Activated gamma-delta T cell treated with anti-CD3 and anti-CD28 coated beads, Interleukin-2, amount 50 U/mL, for 16 hours (primary cell): ENCODE results near the gene ZNF32.
"Not testable (repeated sequence)": the region's sequence is repeated elsewhere in the genome, so short reads cannot be mapped to it uniquely, and the experiment has no call there.

Experiments used
- DNase-seq: peaks from one replicate; pipeline ENCODE4 v3.0.0-alpha.2; 2020; ENCODE audit warnings: low read depth

ZNF32 gene

GRCh38 chr10:43680035-43680434, 31.4 kb upstream of the ZNF32 start:
- no peak for DNase-seq

GRCh38 chr10:43679509-43679908, 30.8 kb upstream of the ZNF32 start:
- DNase-seq, result no peak

DNA sequence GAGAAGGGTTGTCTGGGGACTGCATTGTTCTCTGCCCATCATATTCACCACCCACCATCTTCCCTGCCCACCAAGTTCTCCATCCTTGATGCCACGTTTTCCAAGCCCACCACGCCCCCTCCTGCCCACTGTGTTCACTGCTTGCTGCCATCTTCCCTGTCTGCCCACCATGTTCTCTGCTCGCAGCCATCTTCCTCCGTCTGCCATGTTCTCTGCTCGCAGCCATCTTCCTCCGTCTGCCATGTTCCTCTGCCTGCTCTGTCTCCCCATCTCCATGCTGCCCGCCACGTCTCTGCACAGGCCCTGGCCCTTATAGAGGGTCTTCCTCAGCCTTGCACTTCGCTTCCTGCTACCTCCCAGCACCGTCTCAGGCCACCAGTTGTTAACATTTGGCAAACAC, 30.0 kb upstream of the ZNF32 start:
- DNase-seq, result no peak

- DNase-seq, result no peak
These were observed 28.2 kb upstream of the ZNF32 start for GRCh38 chr10:43676901-43677300.

DNA sequence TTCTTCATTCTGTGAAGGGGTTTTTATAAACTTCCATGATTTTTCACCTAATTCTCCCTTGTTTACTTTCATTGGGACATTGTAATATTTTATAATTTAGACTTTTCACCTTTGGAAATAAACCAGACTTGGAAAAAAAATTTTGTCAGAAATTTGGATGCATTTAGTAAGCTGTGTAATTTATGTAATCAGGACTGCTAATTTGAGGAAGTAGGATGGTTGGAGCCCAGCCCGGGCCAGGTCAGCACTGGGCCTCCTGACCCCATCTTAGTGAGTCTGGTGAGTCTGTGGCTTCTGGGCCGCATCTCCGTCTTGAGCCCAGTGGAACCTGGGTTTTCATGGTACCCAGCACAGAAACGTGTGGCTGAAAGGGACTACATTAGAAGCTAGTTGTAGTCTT, 27.6 kb upstream of the ZNF32 start:
- no peak for DNase-seq

- no peak for DNase-seq
These were observed 26.0 kb upstream of the ZNF32 start for GRCh38 chr10:43674553-43675210.

DNA sequence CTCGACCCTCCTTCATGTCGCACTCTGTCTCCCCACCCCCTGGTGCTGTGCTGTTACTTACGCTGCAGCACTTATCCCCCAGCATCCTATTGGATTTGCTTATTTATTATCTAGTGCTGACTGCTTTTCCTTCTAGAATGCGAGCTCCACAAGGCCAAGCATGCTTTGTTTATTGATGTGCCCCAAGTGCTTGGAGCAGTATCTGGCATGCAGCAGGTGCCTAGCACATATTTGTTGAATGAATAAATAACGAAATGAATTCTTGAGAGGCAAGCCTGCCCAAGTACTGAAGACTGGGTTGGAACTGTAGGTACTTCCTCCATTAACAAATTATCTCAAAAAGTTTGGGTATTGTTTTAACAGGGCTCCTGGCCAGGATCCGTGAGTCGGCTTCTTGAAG, 24.8 kb upstream of the ZNF32 start:
- no peak for DNase-seq

DNA sequence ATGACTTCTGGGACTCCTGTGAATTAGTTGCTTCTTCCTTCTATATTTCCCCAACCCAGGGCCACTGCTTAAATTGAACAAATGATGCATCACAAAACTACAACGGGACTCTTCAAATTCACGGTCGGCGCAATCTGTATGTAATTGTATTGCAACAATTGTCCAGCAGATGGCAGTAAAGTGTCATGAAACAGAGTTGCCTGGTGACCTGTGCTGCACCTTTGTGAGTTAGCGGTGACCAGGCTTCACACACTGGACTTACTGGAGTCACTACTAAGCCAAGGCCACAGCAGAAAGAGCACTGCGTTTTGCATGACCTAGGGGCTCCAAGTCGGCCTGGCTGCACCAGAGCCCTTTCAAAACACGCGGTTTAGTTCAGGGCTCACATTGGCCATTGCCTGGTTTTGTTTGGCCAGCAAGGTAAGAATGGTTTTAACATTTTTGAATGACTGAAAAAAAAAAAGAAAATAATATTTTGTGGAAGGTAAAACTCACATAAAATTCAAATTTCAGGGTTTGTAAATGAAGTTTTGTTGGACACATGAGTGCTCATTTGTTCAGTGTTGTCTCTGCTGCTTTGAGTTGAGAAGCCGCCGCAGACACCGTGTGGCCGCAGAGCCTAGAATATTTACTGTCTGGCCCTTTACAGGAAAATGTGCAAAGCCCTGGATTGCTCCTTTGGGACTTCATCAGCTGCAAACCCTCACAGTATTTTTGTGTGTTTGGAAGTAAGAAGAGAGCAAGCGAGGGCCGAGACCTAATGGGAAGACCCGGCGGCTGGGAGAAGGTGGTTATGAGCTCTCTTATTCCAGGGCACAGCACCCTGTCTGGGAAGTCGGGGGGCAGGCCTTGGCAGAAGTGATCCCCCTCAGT, 23.2 kb upstream of the ZNF32 start:
- peak; percentile 28 for DNase-seq

DNA sequence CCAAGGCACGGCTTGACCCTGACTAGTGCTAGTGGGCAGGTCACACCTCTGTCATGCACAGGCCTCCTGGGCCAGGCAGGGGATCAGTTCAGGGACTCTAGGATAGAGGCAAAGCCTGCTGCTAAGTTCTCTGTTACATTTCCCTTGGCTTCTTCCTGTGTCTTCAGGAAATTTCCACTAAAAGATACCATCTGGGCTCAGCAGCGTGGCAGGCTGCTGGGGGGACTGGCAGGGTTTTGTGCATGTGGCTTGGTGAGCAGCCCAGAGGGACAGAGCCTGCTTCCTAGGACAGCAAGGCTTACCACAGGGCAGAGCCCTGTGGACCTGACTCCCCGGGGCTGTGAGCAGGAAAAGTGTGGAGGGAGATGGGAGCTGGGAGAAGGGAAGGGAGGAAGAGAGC, 20.7 kb upstream of the ZNF32 start:
- no peak for DNase-seq

DNA sequence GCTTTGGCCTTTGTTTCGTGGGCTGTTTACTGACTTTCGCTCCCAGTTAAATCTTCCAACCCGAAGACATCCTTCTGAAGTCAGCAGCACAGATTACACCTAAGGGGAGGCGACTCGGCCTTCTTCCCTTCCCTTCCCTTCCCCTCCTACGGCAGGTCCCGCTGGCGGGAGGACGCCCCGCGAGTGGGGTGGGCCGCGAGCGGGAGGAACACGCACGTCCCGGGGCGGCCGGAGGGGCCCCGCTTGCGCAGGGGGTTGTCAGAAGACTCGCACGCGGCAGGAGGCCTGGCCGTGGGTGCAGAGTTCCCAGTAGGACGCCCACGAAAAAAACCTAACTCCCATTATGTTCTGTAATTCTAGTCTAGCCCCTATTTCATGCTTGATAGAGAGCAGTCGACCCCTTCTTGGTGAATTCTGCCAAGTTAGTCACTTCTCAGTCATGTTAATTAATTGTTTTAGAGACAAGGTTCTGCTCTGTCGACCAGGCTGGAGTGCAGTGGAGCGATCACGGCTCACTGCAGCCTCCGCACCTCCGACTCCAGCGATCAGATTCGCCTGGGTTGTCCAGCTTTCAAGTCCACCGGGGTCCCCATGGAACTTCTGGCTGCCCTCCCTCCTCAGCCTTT, 19.2 kb upstream of the ZNF32 start:
- DNase-seq, result no peak

DNA sequence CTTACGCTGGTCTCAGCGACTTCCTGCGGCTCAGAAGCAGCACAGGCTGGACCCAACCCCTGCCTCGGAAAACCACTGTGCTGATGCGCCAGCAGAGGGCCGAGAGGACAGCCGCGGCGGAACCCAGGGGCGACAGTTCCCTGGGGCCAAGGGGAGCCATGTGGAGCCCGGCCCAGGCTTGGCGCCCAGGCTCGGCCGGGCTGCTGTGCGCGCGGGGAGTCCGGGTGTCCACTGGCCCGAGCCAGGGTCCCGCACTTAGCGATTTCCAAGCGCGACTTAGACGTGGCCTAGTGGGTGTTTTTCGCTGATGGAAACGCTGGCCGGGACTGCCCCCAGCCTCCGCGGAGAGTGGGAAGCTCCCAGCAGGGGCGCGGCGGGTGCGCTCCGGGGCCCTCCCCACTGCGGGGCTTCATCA, 18.6 kb upstream of the ZNF32 start:
- DNase-seq, result no peak

DNA sequence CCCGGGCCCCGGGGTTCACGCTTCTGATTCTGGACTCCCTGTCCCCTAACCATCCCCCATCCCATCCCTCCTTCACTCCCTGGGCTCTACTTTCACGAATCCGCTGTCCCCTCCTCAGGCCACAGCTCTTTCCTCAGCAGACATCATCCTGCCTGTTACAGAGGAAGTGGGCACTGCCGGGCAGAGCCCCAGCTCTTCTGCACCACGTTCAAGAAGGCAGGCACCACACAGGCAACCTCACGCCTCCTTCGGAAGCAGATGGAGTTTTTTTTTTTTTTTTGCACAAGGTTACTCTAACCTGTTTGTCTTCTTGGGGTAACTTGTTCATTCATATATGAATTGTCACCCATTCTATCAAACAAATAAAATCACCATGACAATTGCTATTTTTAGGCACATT, 17.9 kb upstream of the ZNF32 start:
- no peak for DNase-seq

DNA sequence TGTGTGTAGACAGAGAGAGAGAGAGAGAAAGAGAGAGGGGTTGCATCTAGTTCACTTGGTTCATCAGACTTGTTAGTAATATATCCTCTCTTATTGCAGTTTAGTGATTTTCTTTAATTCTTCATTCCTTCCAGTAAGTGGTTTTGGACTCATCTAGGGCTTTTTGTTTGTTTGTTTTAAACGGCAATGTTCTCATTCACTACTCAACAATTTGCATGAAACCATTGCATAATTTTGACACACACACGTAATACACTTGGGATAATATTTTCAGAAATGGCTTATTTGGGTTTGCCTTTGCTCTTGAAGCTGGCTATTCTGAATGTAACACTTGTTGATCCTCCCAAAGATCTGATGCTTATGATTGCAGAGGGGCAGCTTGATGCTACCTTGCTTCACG, 16.4 kb upstream of the ZNF32 start:
- DNase-seq, result no peak

DNA sequence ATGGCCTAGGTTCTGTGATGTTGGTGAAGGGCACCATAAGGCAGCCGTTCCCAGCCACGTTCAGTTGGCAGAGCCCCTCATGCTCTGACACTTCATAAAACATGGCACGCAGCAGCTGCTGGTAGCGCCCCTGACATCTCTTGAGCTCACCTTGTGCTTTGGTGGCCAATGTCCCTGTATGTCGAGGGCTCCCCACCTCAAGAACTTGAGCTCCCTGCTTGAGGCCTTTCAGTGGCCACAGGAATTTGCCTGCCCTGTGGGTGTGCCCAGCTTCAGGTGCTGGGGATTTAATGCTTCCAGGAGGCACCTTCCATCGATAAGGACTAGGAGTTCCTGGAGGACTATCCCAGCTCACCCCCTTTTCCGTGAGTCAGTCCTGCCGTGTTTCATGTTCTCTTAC, 9.5 kb upstream of the ZNF32 start:
- DNase-seq, result no peak

DNA sequence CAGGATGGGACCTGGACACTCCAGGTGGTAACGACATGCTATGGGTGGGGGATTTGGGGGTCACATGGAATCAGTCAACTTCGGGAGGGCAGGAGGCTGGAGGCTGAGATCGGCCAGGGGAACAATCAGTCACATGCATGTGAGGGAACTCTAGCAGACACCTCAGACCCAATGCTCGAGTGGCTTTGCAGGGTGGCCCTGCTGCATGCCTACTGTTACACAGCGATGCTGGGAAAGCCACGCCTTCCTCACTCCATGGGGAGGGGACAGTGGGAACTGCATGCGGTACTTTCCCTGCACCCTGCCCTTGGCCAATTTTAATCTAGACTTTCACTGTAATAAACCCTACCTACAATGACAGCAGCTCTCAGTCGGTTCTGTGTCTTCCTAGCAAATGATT, 6.6 kb upstream of the ZNF32 start:
- no peak for DNase-seq

- no peak for DNase-seq
These were observed 5.1 kb upstream of the ZNF32 start for GRCh38 chr10:43653746-43654145.

DNA sequence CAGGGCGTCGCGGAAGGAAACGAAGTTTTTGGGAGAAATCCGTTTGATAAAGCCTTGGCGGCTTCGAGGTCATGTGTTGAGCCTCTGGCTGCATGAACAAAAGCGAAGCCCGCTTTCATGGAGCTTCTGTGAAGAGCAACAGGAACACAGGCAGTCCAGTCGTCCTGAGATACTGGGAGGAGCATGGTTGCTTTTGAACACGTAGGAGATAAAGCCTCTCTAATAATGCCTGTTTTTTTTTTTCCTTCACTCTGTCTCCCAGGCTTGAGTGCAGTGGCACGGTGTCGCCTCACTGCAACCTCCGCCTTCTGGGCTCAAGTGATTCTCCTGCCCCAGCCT, 473 bp upstream of the ZNF32 start:
- DNase-seq, result no peak

GRCh38 chr10:43648095-43648397, 635 bp downstream of the ZNF32 start:
- DNase-seq, result no peak

DNA sequence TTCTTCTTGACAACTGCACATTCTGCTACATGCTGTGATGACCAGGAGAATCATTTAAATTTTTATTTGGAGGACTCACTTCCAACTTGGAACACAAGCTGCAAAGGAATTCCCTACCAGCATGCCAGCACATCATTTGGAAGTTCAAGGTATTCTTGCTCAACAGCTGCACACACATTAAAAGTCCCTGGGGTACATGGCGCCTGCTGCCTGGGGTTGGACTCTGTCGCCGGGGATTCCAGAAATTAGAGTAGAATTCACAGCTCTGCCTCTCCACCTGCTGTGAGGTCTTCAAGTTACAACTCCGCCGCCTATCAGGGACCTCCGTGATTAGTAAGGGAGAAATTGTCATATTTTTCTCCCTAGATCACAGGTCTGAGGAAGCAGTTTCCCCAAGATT, 1.1 kb downstream of the ZNF32 start:
- DNase-seq, result no peak

DNA sequence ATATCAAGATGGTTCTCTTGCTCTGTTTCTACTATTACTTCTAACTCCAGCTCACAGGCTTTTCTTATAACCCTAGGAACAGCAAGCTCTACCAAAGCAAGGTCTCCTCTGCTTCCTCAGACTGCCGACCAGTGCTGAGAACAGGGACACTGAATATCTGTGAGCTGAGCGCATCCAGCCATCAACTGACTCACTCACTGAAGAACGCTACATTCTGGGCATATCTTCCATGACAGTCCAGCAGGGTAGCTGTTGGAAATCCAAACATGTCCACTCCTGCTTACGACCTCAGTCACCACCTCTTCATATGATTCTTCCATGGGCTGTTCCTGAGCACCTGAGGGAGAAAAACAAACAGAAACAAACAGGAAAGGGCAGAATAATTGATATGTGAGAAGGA, 2.8 kb downstream of the ZNF32 start:
- no peak for DNase-seq

- no peak for DNase-seq
These were observed 4.4 kb downstream of the ZNF32 start for GRCh38 chr10:43644252-43644651.

GRCh38 chr10:43640603-43641002, 8.1 kb downstream of the ZNF32 start:
- no peak for DNase-seq

GRCh38 chr10:43635816-43636215, 12.9 kb downstream of the ZNF32 start:
- not testable (repeated sequence) for DNase-seq

- no peak for DNase-seq
These were observed 19.7 kb downstream of the ZNF32 start for GRCh38 chr10:43628956-43629355.
